Nephron (organoid): Measurements from ENCODE around the gene ACKR3.

Source experiments
- H3K27ac Mint-ChIP-seq, 3 experiments: 2 replicates each; pipeline ENCODE4 v1.8.0; 2020; ENCODE audit warnings: mixed read lengths in 3 of 3, mild to moderate bottlenecking in 2 of 3, moderate library complexity in 1 of 3
- H3K27me3 Mint-ChIP-seq: 2 replicates; pipeline ENCODE4 v1.8.0; 2021; ENCODE audit warnings: low read depth, mild to moderate bottlenecking, moderate library complexity, mixed read lengths
- H3K36me3 Mint-ChIP-seq: 2 replicates; pipeline ENCODE4 v1.8.0; 2020; ENCODE audit warnings: low read depth, mixed read lengths
- H3K4me1 Mint-ChIP-seq: 2 replicates; pipeline ENCODE4 v1.8.0; 2020; ENCODE audit warnings: mixed read lengths
- H3K4me3 Mint-ChIP-seq, 3 experiments: 2 replicates each; pipeline ENCODE4 v1.8.0; 2020; ENCODE audit warnings: mild to moderate bottlenecking in 3 of 3, mixed read lengths in 3 of 3, moderate library complexity in 2 of 3
- H3K9me3 Mint-ChIP-seq: 2 replicates; pipeline ENCODE4 v1.8.0; 2020; ENCODE audit warnings: mixed read lengths
- CTCF ChIP-seq, 3 experiments: fragments of 200-600 bp; sonication (generic); IDR thresholded peaks; one replicate each; pipeline ENCODE4 v1.5.0; 2021; ENCODE audit warnings: antibody characterized with exemption in 3 of 3; ENCODE audit not compliant: unreplicated experiment in 3 of 3

ACKR3 gene

DNA sequence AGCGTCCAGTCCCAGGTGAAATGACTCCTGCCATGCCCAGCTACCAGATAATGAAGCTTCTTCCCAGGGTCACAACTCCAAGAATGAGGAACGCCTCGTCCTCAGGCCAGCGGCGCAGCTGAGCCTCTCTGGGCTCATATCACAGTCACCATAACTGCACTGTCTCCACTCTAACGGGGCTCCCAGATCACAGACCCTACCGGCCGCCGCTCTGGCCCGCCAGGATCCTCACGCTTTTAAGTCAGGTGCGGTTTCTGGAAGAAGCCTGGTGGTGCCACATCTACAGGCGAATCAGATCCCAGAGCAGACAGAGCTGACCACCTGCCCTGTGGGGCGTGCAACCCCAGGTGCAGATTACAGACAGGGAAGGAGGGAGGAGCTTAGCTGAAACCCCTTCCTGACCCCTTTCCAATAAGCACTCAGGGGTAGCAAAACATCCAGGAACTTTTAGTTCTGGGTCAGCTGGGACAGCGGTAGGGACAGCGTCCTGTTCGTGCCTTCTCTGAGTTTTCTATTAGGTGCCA, 3.7 kb upstream of the ACKR3 start:
- peak overlapping the region; percentile 71 to 85 (median 72) for H3K27ac Mint-ChIP-seq
- no peak for TF ChIP-seq CTCF (IDR thresholded peaks at IDR 0.05; ENCODE audit: unreplicated experiment in 3 of 3)
- H3K36me3 Mint-ChIP-seq: no peaks in the 10 kb centered on the region
- peaks cover 53% of the 10 kb centered on the region for H3K4me1 Mint-ChIP-seq
- peaks cover 52% of the 10 kb centered on the region for H3K27me3 Mint-ChIP-seq
- H3K4me3 Mint-ChIP-seq: peak overlapping the region; percentile 69 to 81 (median 72)
- H3K9me3 Mint-ChIP-seq: peaks cover 8% of the 10 kb centered on the region

DNA sequence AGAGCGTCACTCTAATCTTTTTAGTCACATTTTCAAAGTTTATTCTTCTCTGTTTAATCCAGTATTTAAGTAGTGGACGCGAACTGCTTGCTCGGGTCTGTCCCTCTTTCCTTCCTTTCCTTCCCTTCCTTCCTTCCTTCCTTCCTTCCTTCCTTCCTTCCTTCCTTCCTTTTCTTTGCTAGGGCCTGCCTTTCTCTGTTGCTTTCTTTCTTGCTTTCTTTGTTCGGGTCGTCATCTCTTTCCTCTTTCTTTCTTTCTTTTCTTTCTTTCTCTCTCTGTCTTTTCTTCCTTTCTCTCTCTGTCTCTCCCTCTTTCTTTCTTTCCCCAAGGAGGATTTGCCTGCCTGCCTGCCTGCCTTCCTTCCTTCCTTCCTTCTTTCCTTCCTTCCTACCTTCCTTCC, 3.0 kb upstream of the ACKR3 start:
- peaks cover 6% of the 10 kb centered on the region for H3K9me3 Mint-ChIP-seq
- H3K4me1 Mint-ChIP-seq: peaks cover 59% of the 10 kb centered on the region
- no peaks in the 10 kb centered on the region for H3K36me3 Mint-ChIP-seq
- H3K27me3 Mint-ChIP-seq: peaks cover 52% of the 10 kb centered on the region
- TF ChIP-seq CTCF (IDR thresholded peaks at IDR 0.05; ENCODE audit: unreplicated experiment in 3 of 3): no peak
- peak overlapping the region; percentile 69 to 81 (median 72) for H3K4me3 Mint-ChIP-seq
- H3K27ac Mint-ChIP-seq: peak overlapping the region; percentile 71 to 85 (median 72)

DNA sequence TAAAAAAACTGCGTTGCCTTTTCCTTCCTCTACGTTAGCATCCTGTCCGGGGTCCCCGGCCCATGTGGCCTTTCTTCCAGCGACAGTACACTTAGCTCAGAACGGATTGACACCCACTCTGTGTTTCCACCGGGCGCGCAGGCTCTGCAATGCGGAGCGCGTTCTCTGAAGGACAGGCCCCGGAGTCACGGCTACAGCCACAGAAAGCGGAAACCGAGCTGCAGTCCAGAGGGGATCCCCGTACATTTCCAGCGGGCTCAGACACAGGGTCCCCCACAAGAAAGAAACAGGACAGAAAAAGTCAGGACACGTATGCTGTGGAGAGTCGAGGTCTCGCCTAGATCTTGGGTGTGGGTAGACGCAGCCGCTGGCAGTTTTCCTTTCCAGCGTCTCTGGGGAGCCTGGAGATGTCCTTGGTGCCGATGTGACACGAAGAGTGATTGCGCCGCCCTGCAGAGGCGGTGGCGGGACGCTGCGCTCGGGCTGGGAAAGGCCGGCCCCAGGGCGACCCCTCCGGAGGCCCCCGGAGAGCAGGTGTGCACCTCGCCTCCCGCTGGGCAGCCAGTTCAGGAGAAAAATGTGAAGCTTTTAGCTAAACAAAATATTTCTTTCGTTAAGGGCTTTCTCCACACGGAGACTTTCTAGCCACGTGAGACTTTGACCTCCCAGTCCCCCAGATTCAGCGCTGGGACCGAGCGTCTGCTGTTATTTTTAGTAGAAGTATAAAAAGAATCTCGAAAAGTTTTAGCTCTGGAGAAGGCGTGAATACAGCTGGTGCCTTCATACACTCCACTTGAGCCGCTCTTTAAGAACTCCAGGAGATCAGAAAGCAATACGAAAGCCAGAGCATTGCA, 1.3 kb upstream of the ACKR3 start:
- Mint-ChIP-seq H3K4me3 (peak overlapping the region; percentile 80 to 84 (median 83)), H3K4me1 (peaks cover 76% of the 10 kb centered on the region), H3K27me3 (peaks cover 55% of the 10 kb centered on the region), H3K9me3 (no peaks in the 10 kb centered on the region), H3K36me3 (peaks cover 3% of the 10 kb centered on the region), H3K27ac (peak overlapping the region; percentile 81 to 97 (median 92))
- TF ChIP-seq CTCF (IDR thresholded peaks at IDR 0.05; ENCODE audit: unreplicated experiment in 3 of 3): no peak

DNA sequence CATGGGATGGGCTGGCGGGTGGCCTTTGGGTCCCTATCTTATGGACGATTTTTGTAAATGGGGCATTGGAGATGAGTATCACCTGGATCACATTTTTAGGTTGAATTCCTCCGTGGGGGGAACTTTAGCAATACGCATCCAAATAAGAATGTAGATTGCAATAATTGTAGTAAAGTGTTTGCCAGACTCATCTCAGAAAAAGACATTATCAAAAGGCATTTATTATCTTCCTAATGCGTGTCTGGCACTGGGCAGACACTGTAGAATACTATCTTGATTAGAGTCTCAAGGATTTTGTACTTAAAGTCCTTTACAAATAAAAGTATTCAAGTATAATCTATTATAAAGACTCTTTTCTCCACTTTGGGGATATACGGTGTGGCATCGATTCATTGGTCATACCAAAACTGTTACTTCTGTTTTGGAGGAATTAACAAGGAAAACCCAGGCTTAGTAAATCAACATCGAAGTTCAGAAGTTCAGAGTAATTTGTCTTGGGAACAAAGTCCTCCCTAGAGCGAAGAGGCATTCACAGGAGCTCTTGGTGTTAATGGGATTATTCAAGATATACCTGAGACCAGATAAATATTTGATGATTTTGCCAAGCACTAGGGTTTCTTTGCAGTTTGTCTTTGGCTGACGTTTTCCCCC, 578 bp upstream of the ACKR3 start:
- H3K4me1 Mint-ChIP-seq: peaks cover 77% of the 10 kb centered on the region
- no peaks in the 10 kb centered on the region for H3K9me3 Mint-ChIP-seq
- peak overlapping the region; percentile 86 to 93 (median 91) for H3K4me3 Mint-ChIP-seq
- peaks cover 55% of the 10 kb centered on the region for H3K27me3 Mint-ChIP-seq
- TF ChIP-seq CTCF (IDR thresholded peaks at IDR 0.05; ENCODE audit: unreplicated experiment in 3 of 3): no peak
- H3K36me3 Mint-ChIP-seq: peaks cover 3% of the 10 kb centered on the region
- peak overlapping the region; percentile 81 to 97 (median 92) for H3K27ac Mint-ChIP-seq

- Mint-ChIP-seq H3K4me3 (peak overlapping the region; percentile 86 to 93 (median 91)), H3K27me3 (peaks cover 49% of the 10 kb centered on the region), H3K9me3 (no peaks in the 10 kb centered on the region), H3K27ac (peak overlapping the region; percentile 73 to 94 (median 92)), H3K4me1 (peaks cover 83% of the 10 kb centered on the region), H3K36me3 (peaks cover 7% of the 10 kb centered on the region)
- no peak for TF ChIP-seq CTCF (IDR thresholded peaks at IDR 0.05; ENCODE audit: unreplicated experiment in 3 of 3)
Measured at GRCh38 chr2:236570081-236570868, 650 bp downstream of the ACKR3 start.
